Measurements from ENCODE around the gene CHKA. TPM values are rescaled to one million over a fixed set of nuclear protein-coding genes. Genes with fewer than 3 reads are reported as not detected.

The CHKA gene
- total RNA-seq, 1 donor from 2014 or later: 10.6 TPM

DNA sequence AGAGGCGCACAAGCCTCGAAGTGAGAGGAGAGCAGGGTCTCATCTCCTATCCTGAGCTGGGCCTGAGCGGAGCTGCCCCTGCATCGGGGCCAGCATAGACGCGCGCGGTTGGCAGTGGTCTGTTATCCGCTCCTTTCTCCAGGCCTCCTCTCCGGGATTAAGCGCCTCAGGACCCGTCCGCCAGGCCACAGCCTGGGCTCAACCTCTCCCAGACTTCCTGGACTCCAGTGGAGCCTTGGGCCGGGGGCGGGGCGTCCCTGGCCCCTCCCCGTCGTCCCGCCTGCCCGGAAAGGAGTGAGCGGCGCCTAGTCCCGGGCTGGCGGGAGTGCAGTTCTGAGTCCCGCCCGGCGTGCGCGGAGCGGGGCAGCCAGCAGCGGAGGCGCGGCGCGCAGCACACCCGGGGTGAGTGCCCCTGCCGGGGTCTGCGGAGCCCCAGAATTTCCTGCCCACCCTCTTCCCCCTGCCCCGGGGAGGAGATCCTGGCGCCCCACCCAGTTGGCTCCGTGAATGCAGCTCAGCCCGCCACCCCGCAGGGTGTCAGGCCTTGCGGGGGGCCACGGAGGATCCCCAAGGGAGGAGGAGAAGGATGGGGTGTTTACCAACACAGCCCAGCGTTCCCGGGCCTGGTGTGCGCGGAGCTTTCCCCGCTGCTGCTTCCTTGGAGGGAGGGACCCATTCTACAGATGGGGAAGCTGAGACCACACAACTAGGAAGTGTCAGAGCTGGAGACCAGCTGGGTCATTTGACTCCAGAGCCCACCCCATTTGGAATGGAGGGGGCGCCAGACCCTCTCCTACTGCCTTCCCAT is 82.3 kb downstream of the CHKA start, which contains the start of gene TCIRG1:
TSS of gene TCIRG1 (plus strand) at position 308 of the 808 bp plus-strand sequence. CDS start 2,247 bp downstream, outside the sequence.
- DNase-seq (peak; percentile 93), ATAC-seq (peak; percentile 83)
- intact Hi-C loops (cut with micrococcal nuclease): no loop called here

DNA sequence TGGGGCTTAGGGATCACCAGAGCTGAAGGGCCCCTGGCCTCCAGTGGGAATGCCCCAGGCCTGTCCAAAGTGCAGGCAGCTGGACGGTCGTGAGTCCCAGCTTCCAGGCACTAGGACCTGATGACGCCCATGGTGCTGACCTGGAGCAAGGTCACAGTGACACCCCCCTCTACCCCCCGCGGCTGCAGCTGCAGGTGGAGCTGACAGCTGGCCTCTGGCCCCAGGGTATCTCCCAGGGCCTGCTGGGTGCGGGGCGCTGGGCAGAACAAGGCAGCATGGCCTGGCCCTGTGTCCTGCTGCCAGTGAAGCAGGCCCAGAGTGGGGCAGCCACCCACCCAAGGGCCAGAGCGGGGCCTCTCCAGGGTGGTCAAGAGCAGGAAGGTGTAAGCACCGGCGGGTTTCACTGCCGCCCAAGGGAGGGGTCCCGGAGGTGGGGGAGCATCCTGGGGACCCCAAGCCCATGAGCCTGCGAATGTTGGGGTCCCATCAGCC is 82.9 kb downstream of the CHKA start:
- no peak for DNase-seq
- intact Hi-C loops (cut with micrococcal nuclease): no loop called here
- ATAC-seq: peak; percentile 1

DNA sequence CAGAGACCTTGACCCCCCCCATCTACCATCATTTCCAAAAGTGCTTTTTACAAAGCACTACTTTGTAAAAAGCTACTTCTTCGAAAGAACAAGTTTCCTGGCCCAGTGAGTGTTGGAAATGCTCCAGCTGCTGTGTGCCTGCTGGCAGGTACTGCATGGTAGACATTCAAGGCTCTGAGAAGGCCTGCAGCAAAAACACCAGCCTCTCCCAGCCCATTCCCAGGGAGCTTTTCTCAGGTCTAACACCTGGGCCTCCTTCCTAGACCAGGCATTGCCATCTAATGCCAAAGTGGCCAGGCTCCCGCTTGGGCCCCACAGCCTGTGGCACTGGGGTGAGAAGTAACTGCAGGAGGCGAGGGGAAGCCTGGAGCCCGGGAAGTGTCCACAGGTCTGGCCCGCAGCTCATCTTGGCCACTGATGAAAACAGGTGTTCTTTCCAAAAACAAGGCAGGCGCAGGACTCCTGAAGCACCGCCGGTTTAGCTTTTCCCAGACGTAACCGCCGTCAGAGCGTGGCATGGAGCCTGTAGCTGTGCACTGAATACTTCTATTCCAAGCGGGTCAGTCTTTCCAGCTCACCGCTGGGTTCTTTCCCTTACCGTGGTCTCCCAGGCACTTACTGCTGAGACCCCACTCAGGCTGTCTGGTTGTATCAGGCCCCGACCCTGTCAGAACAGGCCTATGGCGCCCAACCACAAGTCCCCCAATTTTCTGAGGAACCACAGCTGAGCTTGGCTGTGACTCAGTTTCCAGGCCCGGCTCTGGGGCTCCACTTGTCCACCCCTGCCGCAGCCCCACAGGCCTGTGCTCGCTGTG is 83.6 kb downstream of the CHKA start:
- no peak for DNase-seq
- ATAC-seq: no peak
- intact Hi-C loops (cut with micrococcal nuclease): no loop called here

DNA sequence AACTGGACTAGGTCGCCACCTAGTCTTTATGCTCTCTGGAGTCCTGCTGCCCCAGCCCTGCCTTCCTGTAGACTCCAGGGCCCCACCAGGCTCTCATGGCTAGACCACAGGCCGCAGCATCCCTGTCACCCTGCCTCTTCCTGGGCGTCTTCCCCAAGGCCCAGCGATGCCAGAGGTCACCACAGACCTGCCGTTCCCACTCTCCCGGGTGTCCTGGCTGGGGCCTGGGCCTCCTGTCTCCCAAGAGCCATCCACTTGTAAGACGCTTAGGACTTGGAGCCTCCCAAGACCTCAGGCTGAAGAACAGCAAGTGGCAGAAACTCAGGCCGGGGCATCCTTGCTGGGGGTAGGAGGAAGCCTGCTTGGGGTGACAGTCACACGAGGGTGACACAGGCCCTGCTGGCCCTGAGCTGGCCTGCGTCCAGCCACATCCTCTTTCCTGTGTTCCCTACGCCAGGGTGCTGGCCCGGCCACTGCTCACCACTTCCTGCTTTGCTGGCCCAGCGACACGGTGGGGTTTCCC is 84.4 kb downstream of the CHKA start:
- DNase-seq (peak; percentile 80), ATAC-seq (peak; percentile 7)
- intact Hi-C loops (cut with micrococcal nuclease): no loop called here

DNA sequence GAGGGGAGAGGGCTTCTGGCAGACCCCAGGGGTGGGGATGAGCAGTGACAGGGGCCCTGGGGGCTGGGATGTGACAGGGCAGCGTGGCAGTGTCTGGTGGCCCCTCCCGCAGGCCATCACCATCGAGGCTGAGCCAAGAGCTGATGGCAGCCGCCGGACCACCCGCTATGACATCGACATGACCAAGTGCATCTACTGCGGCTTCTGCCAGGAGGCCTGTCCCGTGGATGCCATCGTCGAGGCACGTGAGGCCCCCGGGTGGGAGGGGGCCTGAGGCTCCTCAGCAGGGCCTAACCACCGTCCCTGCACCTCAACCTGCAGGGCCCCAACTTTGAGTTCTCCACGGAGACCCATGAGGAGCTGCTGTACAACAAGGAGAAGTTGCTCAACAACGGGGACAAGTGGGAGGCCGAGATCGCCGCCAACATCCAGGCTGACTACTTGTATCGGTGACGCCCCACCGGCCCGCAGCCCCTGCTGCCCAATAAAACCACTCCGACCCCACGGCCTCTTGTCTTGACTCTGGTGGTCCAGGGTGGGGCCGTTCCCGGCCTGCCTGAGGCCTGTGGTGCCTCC is 85.0 kb downstream of the CHKA start:
- DNase-seq (no peak), ATAC-seq (no peak)
- intact Hi-C loops (cut with micrococcal nuclease): no loop called here

DNA sequence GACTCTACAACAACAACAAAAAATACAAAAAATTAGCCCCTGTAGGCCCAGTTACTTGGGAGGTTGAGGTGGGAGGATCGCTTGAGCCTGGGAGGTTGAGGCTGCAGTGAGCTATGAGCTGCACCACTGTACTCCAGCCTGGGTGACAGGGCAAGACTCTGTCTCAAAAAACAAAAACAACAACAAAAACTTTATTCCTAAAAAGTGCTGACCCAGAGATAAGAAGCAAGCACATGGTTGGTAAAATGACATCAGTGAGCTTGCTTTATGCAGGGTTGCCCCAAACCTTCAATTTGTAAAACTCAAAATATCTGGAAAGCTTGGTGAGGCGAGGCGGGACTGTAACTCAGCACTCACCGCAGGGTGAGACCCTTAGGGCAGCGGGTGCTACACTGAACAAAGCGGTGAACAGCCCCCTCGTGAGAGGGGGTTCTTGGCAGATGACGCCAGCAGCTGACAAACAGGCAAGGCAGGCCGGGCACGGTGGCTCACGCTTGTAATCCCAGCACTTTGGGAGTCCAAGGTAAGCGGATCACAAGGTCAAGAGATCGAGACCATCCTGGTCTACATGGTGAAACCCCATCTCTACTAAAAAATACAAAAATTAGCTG is 85.8 kb downstream of the CHKA start:
- intact Hi-C loops (cut with micrococcal nuclease): no loop called here
- DNase-seq (no peak), ATAC-seq (no peak)

DNA sequence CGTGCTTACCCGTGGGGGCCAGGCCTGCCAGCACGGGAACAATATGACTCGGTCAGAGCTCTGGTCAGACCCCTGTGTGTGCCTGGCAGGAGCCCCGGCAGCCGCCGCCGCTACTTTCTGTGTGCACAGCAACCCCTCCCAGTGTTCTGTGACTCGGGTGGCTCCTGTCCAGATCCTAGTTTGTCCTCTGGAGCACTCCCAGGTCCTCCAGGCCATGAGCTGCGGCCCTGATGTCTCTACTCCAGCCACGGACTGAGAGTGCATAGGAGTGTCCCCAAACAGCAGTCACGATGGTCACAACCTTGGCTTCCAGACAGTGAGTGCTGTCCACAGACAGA is 87.5 kb downstream of the CHKA start:
- peak; percentile 82 for DNase-seq
- intact Hi-C loops (cut with micrococcal nuclease): no loop called here
- ATAC-seq: peak; percentile 50

DNA sequence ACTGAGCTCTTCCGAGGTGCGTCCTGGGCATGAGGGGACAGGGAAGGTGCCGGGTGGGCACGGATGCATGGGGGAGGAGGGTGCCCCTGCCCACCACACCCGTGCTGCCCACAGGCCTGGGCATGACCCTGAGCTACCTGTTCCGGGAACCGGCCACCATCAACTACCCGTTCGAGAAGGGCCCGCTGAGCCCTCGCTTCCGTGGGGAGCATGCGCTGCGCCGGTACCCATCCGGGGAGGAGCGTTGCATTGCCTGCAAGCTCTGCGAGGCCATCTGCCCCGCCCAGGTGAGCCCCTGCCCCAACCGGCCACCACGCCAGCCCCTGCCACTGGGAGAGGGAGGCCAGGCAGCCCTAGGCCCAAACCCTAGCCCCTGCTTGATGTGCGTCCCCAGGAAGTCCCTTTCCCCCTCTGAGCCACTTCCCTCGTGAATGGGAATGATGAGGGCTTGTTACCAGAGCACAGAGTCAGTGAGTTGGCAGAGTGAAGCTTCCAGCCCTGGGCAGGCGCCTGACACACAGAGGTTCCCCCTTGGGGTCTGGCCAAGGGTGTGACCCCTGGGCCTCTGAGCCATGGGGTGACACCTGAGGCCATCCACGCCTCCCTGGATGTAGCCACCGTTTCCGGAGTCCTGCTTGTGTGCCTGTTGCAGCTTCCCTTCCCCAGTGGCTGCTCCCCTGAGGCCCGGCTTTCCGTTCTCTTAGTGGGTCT is 88.0 kb downstream of the CHKA start:
- intact Hi-C loops (cut with micrococcal nuclease): no loop called here
- ATAC-seq (peak; percentile 0), DNase-seq (no peak)

DNA sequence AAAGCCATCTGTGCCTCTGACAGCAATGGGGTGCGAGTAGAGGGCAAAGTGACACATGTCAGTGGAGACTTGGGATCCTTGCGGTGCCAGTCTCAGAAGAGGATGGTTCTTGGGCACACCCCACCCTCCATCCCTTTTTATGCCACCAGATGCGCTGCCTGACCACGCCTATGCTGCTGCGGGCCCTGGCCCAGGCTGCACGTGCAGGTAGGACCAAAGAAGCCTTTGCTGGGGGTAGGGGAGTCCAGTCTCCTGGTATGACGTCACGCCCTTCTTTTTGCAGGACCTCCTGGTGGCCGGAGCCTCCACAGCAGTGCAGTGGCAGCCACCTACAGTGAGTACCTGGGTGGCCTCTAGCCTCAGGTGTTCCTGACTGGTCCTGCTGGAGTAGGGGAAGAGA is 89.2 kb downstream of the CHKA start:
- intact Hi-C loops (cut with micrococcal nuclease): no loop called here
- ATAC-seq (no peak), DNase-seq (no peak)

DNA sequence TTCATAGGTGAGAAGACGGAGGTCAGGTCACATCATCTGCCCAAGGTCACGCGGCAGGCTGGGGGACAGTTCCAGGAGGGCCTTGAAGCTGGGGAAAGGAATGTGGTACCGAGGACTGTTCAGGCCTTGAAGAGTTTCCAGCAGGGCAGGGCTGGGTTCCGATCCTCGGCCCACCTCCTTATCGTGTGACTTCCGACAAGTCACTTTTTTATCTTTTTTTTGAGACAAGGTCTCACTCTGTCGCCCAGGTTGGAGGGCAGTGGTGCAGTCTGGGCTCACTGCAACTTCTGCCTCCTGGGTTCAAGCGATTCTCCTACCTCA is 90.1 kb downstream of the CHKA start:
- no peak for DNase-seq
- ATAC-seq: peak; percentile 2
- intact Hi-C loops (cut with micrococcal nuclease): no loop called here

DNA sequence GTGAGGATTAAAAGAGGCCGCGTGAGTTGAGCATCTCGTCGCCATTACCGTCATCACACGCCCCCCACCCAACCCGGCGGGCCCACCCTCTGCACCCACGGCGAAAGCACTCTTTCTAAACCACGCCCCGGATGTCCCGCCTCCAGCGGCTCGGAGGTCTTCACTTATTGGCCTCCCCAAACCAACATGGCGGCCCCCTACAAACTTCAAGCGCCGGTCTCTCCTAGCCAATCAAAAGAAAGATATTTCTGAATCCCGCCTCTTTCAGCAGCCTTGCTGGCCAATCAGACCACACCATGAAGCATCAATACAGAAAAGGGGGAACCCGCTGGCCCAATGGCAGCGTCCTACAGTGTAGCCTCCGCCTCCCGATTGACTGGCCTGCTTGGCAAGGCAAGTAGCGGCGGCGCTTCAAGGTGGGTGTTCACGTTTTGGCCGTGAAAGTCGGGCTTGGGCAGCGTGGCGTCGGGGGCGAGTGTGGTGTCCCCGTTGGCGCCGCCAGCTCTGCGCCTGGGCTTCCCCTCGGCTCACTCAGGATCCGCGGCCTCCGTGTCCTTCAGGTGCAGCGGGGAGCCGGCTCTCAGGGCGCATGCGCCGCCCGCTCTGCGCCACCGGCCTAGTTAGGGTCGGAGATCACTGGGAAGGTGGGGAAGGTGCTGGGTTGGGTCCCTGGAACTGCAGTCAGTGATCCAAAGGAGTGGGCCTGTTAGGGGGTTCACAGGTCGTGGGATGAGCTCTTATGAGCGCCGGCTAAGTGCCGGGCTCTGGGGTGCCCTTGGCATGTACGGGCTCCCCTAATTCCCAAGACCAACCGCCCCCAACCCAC is 90.7 kb downstream of the CHKA start, which contains the start of gene NDUFS8:
TSS of gene NDUFS8 (plus strand) at position 364 of the 826 bp plus-strand sequence. CDS start 1,471 bp downstream, outside the sequence.
- DNase-seq: peak; percentile 98
- intact Hi-C loops (cut with micrococcal nuclease): no loop called here
- ATAC-seq: peak; percentile 88

DNA sequence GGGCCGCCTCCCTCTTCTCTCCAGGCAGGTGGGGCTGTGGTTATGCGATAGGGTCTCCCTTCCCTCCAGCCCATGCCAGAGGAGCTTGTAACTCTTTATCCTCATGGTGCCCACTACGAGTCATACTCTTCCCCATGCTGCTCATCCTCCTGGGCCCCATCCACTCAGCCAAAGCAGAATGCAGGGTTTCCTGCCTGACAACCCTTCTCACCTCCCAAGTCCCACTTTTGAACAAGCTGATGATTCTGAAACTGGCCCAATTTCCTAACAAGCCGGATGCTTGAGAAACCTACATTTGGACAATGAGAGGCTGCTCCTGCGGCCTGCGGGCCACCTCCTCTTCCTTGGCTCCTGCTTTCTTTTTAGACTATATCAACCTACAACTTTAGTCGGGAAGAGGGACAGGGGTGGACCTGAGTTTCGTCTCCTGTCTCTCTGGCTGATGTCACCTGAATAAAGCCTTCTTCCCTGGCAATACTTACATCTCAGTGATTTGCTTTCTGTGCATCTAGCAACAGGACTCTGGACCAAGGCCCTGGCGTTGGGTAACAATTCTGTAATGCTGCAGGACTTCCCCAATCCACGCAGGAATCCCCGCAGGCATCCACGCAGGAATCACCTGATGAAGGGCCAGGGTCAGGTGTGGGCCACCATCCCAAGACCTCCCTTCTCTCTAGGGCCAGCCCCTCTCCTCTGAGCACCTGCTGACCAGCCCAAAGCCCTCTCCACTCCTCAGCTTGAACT is 92.2 kb downstream of the CHKA start:
- ATAC-seq (no peak), DNase-seq (no peak)
- intact Hi-C loops (cut with micrococcal nuclease): no loop called here

DNA sequence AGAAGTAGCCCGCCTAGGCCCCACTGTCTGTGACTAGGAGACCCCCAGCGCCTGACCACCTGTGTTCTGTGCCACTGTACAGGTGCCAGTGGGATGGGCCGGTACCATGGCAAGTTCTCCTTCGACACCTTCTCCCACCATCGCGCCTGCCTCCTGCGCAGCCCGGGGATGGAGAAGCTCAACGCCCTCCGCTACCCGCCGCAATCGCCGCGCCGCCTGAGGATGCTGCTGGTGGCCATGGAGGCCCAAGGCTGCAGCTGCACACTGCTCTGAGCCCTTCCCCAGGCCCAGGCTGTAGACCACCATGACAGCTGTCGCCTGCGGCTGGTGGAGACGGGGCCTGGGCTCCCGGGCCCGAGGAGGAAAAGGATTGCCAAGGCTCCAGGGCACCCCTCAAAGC is 93.5 kb downstream of the CHKA start:
- intact Hi-C loops (cut with micrococcal nuclease): no loop called here
- ATAC-seq (no peak), DNase-seq (no peak)

DNA sequence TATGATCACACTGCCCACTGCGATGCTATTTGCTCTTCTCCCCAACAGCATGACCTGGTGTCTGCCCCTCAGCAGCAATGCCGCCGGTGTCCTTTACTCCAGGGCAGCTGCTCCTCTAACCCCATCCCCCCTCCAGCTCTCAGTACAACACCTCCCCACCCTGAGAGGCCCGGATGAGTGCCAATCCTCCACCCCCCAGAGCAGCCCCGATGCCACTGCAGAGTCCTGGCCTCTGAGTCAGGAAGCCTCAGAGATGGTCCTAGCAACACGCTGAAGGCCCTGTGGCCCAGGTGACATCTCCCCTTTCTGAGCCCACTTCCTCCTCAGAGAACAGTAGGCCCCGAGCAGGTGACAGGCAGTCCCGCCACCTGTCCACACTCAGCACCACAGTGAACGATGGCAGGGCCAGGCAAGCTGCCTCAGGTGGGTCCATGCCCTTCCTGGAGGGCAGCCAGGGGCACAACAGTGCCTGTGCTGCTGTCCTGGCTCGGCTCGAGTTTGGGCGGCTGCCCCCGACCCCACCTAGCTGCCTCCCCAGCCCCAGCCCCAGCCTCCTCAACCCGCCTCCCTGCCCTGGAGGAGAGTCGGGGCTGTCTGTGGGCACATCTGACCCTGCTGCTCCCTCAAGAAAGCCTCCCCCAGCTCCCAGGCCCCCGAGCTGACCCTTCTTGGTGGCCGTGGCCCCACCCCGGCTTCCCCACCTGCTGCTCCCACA is 94.6 kb downstream of the CHKA start:
- no peak for DNase-seq
- ATAC-seq: no peak
- intact Hi-C loops (cut with micrococcal nuclease): no loop called here

DNA sequence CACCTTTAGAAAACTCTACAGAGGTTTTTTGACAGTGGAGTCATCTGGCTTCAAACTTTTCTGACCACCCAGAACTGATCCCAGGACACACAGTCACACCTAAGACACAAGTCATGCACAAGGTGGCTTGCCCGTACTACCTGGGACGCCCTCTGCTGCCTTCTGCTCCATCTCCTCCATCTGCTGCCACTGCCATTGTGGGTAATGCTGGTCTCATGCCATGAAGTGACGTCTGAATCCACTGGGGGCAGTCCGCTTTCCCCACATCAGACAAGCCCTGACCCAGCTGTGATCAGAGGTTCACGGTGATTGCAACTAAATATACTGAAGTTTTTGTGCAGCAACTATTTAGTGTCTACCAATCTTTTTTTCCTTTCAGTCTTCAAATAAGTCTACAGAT is 96.1 kb downstream of the CHKA start:
- intact Hi-C loops (cut with micrococcal nuclease): no loop called here
- DNase-seq (no peak), ATAC-seq (no peak)

DNA sequence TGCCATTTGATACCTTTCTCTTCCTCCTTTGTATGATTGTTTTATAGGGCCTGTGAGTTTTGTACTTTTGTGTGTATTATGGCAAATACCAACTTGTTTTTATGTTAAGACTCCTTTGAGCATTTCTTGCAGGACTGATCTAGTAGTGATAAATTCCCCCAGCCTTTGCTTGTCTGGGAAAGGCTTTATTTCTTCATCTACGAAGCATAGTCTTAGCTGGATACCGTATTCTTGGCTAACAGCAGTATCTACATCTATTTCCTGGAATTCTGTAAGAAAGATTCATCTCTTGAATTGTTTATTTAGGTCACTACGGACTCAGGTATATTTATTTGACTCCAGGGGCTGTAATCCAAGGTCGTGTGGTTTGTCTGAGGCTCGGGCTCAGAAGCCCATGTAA is 96.7 kb downstream of the CHKA start:
- DNase-seq (no peak), ATAC-seq (no peak)
- intact Hi-C loops (cut with micrococcal nuclease): no loop called here

DNA sequence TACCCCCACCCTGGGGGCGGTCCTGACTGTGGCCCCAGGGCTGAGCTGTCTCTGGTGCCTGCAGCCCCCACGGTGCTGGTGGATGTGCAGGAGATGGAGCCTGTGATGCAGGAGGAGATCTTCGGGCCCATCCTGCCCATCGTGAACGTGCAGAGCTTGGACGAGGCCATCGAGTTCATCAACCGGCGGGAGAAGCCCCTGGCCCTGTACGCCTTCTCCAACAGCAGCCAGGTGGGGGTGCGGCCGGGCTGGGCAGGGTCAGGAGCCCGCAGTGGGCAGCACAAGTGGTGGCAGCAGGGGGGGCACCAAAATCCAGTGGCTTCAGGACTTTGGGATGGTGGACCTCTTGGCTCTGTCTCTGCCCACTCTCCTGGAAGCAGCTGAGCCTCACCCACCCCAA is 98.7 kb downstream of the CHKA start:
- intact Hi-C loops (cut with micrococcal nuclease): no loop called here
- no peak for DNase-seq
- no peak for ATAC-seq
